HepG2 (cell line): Measurements from ENCODE around the gene CAMTA1. TPM values are rescaled to one million over a fixed set of nuclear protein-coding genes. Genes with fewer than 3 reads are reported as not detected.

ENCODE experiments used
- ATAC-seq: fragments of 200-7000 bp; cut with Tn5 transposase; 3 replicates; pipeline ENCODE4 v1.9.1; 2020; ENCODE audit warnings: mild to moderate bottlenecking, moderate library complexity
- BruUV-seq: library from RNA; stranded (reverse); fragments of 400-500 nt; replicated peaks from 2 replicates; lab custom pipeline; 2021; lab: Mats Ljungman, UMichigan
- CTCF ChIA-PET: fragments of 300-600 bp; formaldehyde crosslinking; extraction: SDS; loops from one replicate; lab custom pipeline; 2021; ENCODE audit warnings: low total read pairs, inconsistent platforms, low intra/inter-chr PET ratio; lab: Yijun Ruan, JAX
- POLR2A ChIA-PET: fragments of 350-600 bp; sonication (Branson Sonifier 250); formaldehyde crosslinking; loops from one replicate; lab custom pipeline; 2020; ENCODE audit warnings: antibody characterized with exemption, inconsistent platforms; lab: Yijun Ruan, JAX
- DNase-seq: peaks from one replicate; pipeline ENCODE4 v3.0.0-alpha.2; 2015; ENCODE audit warnings: low spot score
- FAIRE-seq: peaks from 3 replicates; lab custom pipeline; 2011; peaks lifted over from hg19 to GRCh38; lab: Jason Lieb, UNC
- H2AFZ ChIP-seq: one replicate; pipeline ENCODE4 v1.6.1; 2011; ENCODE audit warnings: low read length, inconsistent platforms
- H3K27ac ChIP-seq: fragments of 300-600 bp; 3 replicates; pipeline ENCODE4 v1.8.0; 2011; ENCODE audit warnings: mixed run types, mild to moderate bottlenecking, mixed read lengths, low read length, inconsistent platforms; ENCODE audit not compliant: insufficient read depth; ENCODE audit errors: extremely low read length
- H3K27me3 ChIP-seq, 2 experiments: fragments of 200-600 bp in 1 of 2; 2 replicates in 1 of 2; 3 replicates in 1 of 2; pipeline versions ENCODE4 v1.6.0 to v1.8.0; 2011; ENCODE audit warnings: low read length in 2 of 2, mild to moderate bottlenecking in 2 of 2, moderate library complexity in 2 of 2, inconsistent platforms in 1 of 2; ENCODE audit not compliant: insufficient read depth in 2 of 2, control insufficient read depth in 1 of 2
- H3K36me3 ChIP-seq, 2 experiments: fragments of 200-600 bp in 1 of 2; replicated peaks in 1 of 2; 2 replicates in 1 of 2; 3 replicates in 1 of 2; pipeline versions ENCODE4 v1.5.1 to v1.8.0; 2011; ENCODE audit warnings: low read length in 2 of 2, inconsistent platforms in 1 of 2; ENCODE audit not compliant: insufficient read depth in 2 of 2, control insufficient read depth in 1 of 2
- H3K4me1 ChIP-seq: 2 replicates; pipeline ENCODE4 v1.5.1; 2012; ENCODE audit warnings: low read length, inconsistent platforms; ENCODE audit not compliant: insufficient read depth
- H3K4me2 ChIP-seq: 2 replicates; pipeline ENCODE4 v1.6.0; 2011; ENCODE audit warnings: low read depth, low read length, inconsistent platforms
- H3K4me3 ChIP-seq, 3 experiments: fragments of 200-600 bp in 1 of 3; sonication (generic), shearing (Covaris generic) in 1 of 3; replicated peaks in 1 of 3; 2 replicates each; pipeline ENCODE4 v1.5.1; 2011 to 2016; ENCODE audit warnings: low read length in 3 of 3, inconsistent platforms in 2 of 3, low read depth in 2 of 3, mild to moderate bottlenecking in 2 of 3, control low read depth in 1 of 3, mixed read lengths in 1 of 3; ENCODE audit not compliant: insufficient read depth in 1 of 3
- H3K79me2 ChIP-seq: one replicate; pipeline ENCODE4 v1.6.1; 2011; ENCODE audit warnings: low read length, inconsistent platforms; ENCODE audit not compliant: insufficient read depth
- H3K9ac ChIP-seq: 2 replicates; pipeline ENCODE4 v1.6.0; 2011; ENCODE audit warnings: mild to moderate bottlenecking, low read depth, low read length, inconsistent platforms; ENCODE audit not compliant: insufficient read depth
- H3K9me3 ChIP-seq: 2 replicates; pipeline ENCODE4 v1.5.1; 2012; ENCODE audit warnings: mild to moderate bottlenecking, low read length
- H4K20me1 ChIP-seq: 2 replicates; pipeline ENCODE4 v1.6.0; 2011; ENCODE audit warnings: inconsistent platforms, mild to moderate bottlenecking, low read length, moderate library complexity; ENCODE audit not compliant: insufficient read depth
- BORCS8-MEF2B ChIP-seq: sonication (generic); formaldehyde crosslinking; IDR thresholded peaks from 2 replicates; pipeline ENCODE4 v1.8.0; 2022; ENCODE audit warnings: mild to moderate bottlenecking, missing genetic modification reagents
- CAMTA2 ChIP-seq: sonication (generic); formaldehyde crosslinking; IDR thresholded peaks from 2 replicates; pipeline ENCODE4 v1.4.0; 2020; ENCODE audit warnings: mild to moderate bottlenecking, missing genetic modification reagents, borderline replicate concordance
- EP300 ChIP-seq, 3 experiments: sonication (generic) in 1 of 3; formaldehyde crosslinking in 1 of 3; IDR thresholded peaks; 2 replicates each; pipeline versions ENCODE4 v1.5.1 to v1.6.1; 2011 to 2020; ENCODE audit warnings: low read depth in 2 of 3, low read length in 2 of 3, borderline replicate concordance in 1 of 3, improper control_type of control experiment in 1 of 3, mild to moderate bottlenecking in 1 of 3, missing genetic modification reagents in 1 of 3, moderate library complexity in 1 of 3
- FOXK1 ChIP-seq: sonication (generic); formaldehyde crosslinking; IDR thresholded peaks from 2 replicates; pipeline ENCODE4 v1.4.0; 2020; ENCODE audit warnings: low read depth, missing genetic modification reagents, borderline replicate concordance
- IKZF1 ChIP-seq: fragments of 450-650 bp; IDR thresholded peaks from 2 replicates; pipeline ENCODE4 v1.7.1; 2016
- JUNB ChIP-seq: sonication (generic); formaldehyde crosslinking; IDR thresholded peaks from 2 replicates; pipeline ENCODE4 v1.8.0; 2022; ENCODE audit warnings: missing genetic modification reagents, mild to moderate bottlenecking, borderline replicate concordance
- KDM2A ChIP-seq: sonication (generic); formaldehyde crosslinking; IDR thresholded peaks from 2 replicates; pipeline ENCODE4 v1.4.0; 2020; ENCODE audit warnings: low read depth, missing genetic modification reagents, borderline replicate concordance
- MBNL3 ChIP-seq: fragments of 250-450 bp; sonication (Bioruptor Pico); conservative IDR thresholded peaks from 2 replicates; pipeline ENCODE4 v1.8.0; 2022; ENCODE audit warnings: mild to moderate bottlenecking, inconsistent platforms
- NFKBIZ ChIP-seq: IDR thresholded peaks from 2 replicates; pipeline ENCODE4 v1.6.1; 2018; ENCODE audit warnings: missing genetic modification reagents, missing compliant biosample characterization
- ZBTB4 ChIP-seq: sonication (generic); formaldehyde crosslinking; IDR thresholded peaks from 2 replicates; pipeline ENCODE4 v1.4.0; 2020; ENCODE audit warnings: missing genetic modification reagents, mild to moderate bottlenecking, borderline replicate concordance
- ZFP41 ChIP-seq: sonication (generic); formaldehyde crosslinking; IDR thresholded peaks from 2 replicates; pipeline ENCODE4 v1.4.0; 2020; ENCODE audit warnings: mild to moderate bottlenecking, missing genetic modification reagents, borderline replicate concordance
- ZKSCAN8 ChIP-seq: IDR thresholded peaks from 2 replicates; pipeline ENCODE4 v1.6.1; 2016; ENCODE audit warnings: borderline replicate concordance, missing genetic modification reagents, missing compliant biosample characterization
- ZNF24 ChIP-seq: fragments of 450-650 bp; IDR thresholded peaks from 2 replicates; pipeline ENCODE4 v1.6.1; 2017; ENCODE audit warnings: antibody characterized with exemption, mild to moderate bottlenecking
- ZNF34 ChIP-seq: sonication (generic); formaldehyde crosslinking; IDR thresholded peaks from 2 replicates; pipeline ENCODE4 v1.4.0; 2020; ENCODE audit warnings: mild to moderate bottlenecking, missing genetic modification reagents, borderline replicate concordance
- ZNF414 ChIP-seq: sonication (generic); formaldehyde crosslinking; IDR thresholded peaks from 2 replicates; pipeline ENCODE4 v1.5.0; 2020; ENCODE audit warnings: missing genetic modification reagents
- WGBS: methylation state at CpG from one replicate; pipeline ENCODE4 v1.1.6; 2017; ENCODE audit warnings: low lambda C conversion rate; 5-methylcytosine and 5-hydroxymethylcytosine counted together
- in situ Hi-C: cut with HindIII; loops from 2 replicates; pipeline ENCODE4 v1.10.0; 2017; ENCODE audit warnings: low pct_unique_long_range_greater_than_20kb; ENCODE audit not compliant: extremely low pct_ligation_motif_present
- intact Hi-C: fragments of 100-400 bp; cut with micrococcal nuclease; formaldehyde crosslinking; loops from one replicate; pipeline ENCODE4 v1.10.0; 2022; ENCODE audit not compliant: unreplicated experiment
- polyA plus RNA-seq, 8 experiments: library from polyadenylated mRNA; depleted of rRNA in 3 of 8; stranded (reverse) in 7 of 8; unstranded in 1 of 8; fragments of >200 nt; fragmentation: Illumina TruSeq in 4 of 8; extraction: Trizol in 4 of 8; gene quantifications; 2 replicates each; pipeline versions ENCODE4 v1.2.1 to v1.2.3, GENCODE V29; 2011 to 2016; ENCODE audit warnings: low read depth in 4 of 8, missing spikeins in 1 of 8, mixed read lengths in 1 of 8; ENCODE audit not compliant: insufficient read depth in 1 of 8
- total RNA-seq, 5 experiments: library from RNA; depleted of rRNA; stranded (reverse); fragments of >200 nt; fragmentation: Illumina TruSeq; extraction: Trizol; gene quantifications; 2 replicates each; pipeline ENCODE4 v1.2.3, GENCODE V29; 2016; ENCODE audit warnings: low read depth in 1 of 5

CAMTA1 gene
- total and polyA plus RNA-seq, 2 of the 13 experiments (the other 11 are each of a cell fraction or from before 2014, with no cell fraction given): 25.0 to 36.4 TPM

- H4K20me1 ChIP-seq: no peaks in the 10 kb centered on the region
- ChIA-PET POLR2A (no interaction called here), CTCF (no interaction called here)
- no peak for TF ChIP-seq ZNF24
- TF ChIP-seq EP300 (IDR thresholded peaks at IDR 0.05; ENCODE audit: low read depth in 2 of 2, low read length in 2 of 2): no peak
- TF ChIP-seq EP300 (CRISPR knock-in tag; IDR thresholded peaks at IDR 0.05; ENCODE audit: borderline replicate concordance): no peak
- TF ChIP-seq BORCS8-MEF2B (CRISPR knock-in tag): no peak
- no peak for TF ChIP-seq IKZF1
- TF ChIP-seq ZNF414 (CRISPR knock-in tag): no peak
- TF ChIP-seq MBNL3 (CRISPR knock-in tag): no peak
- no peak for TF ChIP-seq ZFP41 (CRISPR knock-in tag)
- no peak for TF ChIP-seq ZNF34
- TF ChIP-seq ZBTB4: no peak
- TF ChIP-seq ZKSCAN8 (CRISPR knock-in tag): no peak
- no peak for TF ChIP-seq JUNB (CRISPR knock-in tag)
- no peak for TF ChIP-seq NFKBIZ
- TF ChIP-seq CAMTA2 (CRISPR knock-in tag): no peak
- no peak for TF ChIP-seq FOXK1 (CRISPR knock-in tag)
- TF ChIP-seq KDM2A (CRISPR knock-in tag): no peak
- H3K4me2 ChIP-seq: no peak overlapping the region
- in situ Hi-C loops: no loop called here
- H3K4me1 ChIP-seq: no peaks in the 10 kb centered on the region
- H3K9ac ChIP-seq: no peak overlapping the region
- no peaks in the 10 kb centered on the region for H3K36me3 ChIP-seq
- H3K4me3 ChIP-seq: no peak overlapping the region
- FAIRE-seq: no peak
- ATAC-seq: no peak
- no peak overlapping the region for H2AFZ ChIP-seq
- H3K79me2 ChIP-seq: no peaks in the 10 kb centered on the region
- no peak overlapping the region for H3K27ac ChIP-seq
- peaks cover 4 to 26% of the 10 kb centered on the region in 2 experiments; a peak in 3 of 5 replicates for H3K27me3 ChIP-seq
- no peaks in the 10 kb centered on the region for H3K9me3 ChIP-seq
- intact Hi-C loops: no loop called here
- WGBS: 33% methylated on average over 8 of the region's 8 CpGs
- no TSS peak for BruUV-seq
- no peak for DNase-seq
These were observed 150.8 kb downstream of the CAMTA1 start for GRCh38 chr1:6935911-6936690.
